Activated CD4-positive, alpha-beta T cell treated with anti-CD3 and anti-CD28 coated beads, Interleukin-2, amount 50 U/mL, for 4 hours (primary cell): Measurements from ENCODE around the gene KCNS3.
"Not testable (repeated sequence)": the region's sequence is repeated elsewhere in the genome, so short reads cannot be mapped to it uniquely, and the experiment has no call there.

ENCODE experiments used
- DNase-seq, 2 experiments: peaks; one replicate each; pipeline ENCODE4 v3.0.0-alpha.2; 2020

The KCNS3 gene

DNA sequence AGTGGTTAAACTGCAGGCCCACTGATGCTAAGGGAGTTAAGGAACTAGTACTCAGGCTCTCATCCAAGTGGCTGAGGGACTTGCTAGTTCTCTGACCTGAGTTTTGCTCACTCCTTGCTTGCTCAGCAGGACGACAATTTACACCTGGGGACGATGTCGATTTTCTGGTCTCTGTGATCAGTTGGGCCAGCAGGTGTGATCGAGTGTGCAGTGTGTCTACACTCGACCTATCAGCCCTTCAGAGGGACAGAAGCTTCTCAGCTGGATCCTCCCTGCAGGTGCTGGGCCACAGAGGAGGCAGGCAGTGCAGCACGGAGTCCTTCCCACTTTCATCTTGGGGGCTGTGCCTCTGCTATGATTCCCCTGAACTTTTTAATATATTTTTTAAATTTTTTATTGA lies 71.5 kb downstream of the KCNS3 start:
- DNase-seq: no peak

DNA sequence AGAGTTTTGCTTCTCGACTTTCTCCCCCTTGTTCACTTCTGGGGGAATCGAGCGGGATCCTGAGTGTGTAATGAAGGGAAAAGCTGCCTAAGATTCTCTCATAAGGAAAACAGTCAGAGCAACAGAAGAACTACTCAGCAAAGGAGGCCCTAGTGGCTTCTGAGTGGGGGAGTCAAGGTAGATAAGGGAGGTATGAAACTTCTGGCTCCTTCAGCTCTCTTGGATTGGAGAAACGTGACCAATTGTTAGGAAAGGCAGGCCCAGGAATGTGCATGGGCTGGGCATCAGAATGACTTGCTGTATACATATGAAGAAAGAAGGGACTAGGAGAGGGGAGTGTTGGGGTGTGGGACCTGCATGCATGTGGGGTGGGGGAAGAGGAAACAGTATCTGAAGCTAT lies 73.1 kb downstream of the KCNS3 start:
- no peak for DNase-seq

DNA sequence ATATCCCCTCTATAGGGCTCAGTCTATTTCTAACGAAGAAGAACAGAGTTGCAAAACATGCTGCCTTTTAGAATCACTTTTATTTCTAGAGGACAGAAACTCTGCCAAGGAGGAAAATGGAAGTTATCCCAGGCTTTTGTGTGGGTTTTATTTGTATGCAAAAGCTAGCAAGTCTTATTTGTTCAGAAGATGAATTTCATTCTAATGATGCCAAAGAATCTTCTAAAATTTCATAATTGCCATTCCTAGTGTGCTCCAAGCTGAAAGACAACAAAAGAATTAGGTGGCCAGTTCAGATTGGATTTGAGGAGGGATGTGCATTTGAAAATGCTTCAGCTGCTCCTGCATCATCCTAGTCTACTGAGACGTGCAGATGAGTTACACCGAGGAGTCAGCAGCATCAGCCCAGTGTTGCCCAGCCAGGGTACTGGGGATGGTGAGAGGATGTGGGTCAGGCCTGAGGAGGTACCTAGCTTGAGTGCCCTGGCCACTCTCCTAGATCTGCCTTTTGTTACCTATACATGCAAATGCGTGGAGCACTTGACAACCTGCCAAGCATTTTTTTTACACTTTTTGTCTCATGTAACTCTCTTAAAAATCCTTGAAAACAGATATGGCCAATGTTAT lies 80.1 kb downstream of the KCNS3 start:
- no peak for DNase-seq

GRCh38 chr2:17959356-17959755 lies 80.9 kb downstream of the KCNS3 start:
- no peak for DNase-seq

GRCh38 chr2:17959833-17960232 lies 81.4 kb downstream of the KCNS3 start:
- no peak for DNase-seq

GRCh38 chr2:17960925-17961324 lies 82.5 kb downstream of the KCNS3 start:
- DNase-seq: no peak

GRCh38 chr2:17961789-17962188 lies 83.3 kb downstream of the KCNS3 start:
- no peak for DNase-seq

GRCh38 chr2:17962876-17963275 lies 84.4 kb downstream of the KCNS3 start:
- no peak for DNase-seq

DNA sequence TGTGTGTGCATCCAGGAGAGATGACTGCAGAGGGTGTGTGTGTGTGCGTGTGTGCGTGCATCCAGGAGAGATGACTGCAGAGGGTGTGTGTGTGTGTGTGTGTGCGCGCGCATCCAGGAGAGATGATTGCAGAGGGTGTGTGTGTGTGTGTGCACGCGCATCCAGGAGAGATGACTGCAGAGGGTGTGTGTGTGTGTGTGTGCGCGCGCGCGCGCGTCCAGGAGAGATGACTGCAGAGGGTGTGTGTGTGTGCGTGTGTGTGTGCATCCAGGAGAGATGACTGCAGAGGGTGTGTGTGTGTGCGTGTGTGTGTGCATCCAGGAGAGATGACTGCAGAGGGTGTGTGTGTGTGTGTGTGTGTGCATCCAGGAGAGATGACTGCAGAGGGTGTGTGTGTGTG lies 85.1 kb downstream of the KCNS3 start:
- DNase-seq: not testable (repeated sequence)

- DNase-seq: no peak
Observed at GRCh38 chr2:17965196-17965595, 86.7 kb downstream of the KCNS3 start.

- DNase-seq: no peak
Observed at GRCh38 chr2:17966798-17967197, 88.3 kb downstream of the KCNS3 start.

DNA sequence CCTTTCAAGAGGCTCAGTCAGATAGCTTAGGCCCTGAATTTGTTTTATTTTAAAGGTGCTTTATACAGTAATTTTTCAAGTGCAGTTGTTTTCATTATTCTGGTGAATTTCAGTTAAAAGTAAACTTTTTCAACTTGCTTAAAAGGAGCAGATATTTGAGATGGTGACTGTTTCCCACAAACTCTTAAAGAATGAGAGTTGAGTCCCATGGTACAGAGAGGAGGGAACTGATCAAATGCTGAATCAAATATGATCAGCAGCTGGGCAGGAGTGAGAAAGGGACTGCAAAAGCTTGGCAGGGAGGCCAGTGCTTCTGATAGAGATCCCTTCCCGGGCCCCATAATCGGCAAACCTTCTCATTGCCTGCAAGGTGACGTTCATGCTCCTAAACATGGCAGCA lies 91.2 kb downstream of the KCNS3 start:
- no peak for DNase-seq

GRCh38 chr2:17971531-17972125 lies 93.2 kb downstream of the KCNS3 start:
- DNase-seq: no peak

DNA sequence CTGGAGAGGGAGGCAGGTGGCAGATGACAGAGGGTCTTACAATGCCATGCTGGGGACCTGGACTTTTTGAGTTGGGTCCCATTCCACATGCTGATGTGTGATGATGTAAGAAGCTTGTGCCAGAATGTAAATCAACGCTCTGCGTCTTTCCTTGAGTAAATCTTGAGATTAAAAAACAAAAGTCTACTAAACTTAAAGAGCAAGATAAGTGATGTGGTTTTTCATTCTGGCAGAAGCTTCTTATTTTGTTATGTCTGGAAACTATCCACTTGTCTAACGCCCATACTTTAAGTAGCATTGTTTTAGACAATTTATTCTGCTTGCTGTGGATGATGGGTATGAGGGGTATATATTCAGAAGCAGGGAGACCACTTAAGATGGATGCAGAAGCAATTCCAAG lies 94.5 kb downstream of the KCNS3 start:
- DNase-seq: no peak

- DNase-seq: no peak
Observed at GRCh38 chr2:17975401-17975800, 96.9 kb downstream of the KCNS3 start.

DNA sequence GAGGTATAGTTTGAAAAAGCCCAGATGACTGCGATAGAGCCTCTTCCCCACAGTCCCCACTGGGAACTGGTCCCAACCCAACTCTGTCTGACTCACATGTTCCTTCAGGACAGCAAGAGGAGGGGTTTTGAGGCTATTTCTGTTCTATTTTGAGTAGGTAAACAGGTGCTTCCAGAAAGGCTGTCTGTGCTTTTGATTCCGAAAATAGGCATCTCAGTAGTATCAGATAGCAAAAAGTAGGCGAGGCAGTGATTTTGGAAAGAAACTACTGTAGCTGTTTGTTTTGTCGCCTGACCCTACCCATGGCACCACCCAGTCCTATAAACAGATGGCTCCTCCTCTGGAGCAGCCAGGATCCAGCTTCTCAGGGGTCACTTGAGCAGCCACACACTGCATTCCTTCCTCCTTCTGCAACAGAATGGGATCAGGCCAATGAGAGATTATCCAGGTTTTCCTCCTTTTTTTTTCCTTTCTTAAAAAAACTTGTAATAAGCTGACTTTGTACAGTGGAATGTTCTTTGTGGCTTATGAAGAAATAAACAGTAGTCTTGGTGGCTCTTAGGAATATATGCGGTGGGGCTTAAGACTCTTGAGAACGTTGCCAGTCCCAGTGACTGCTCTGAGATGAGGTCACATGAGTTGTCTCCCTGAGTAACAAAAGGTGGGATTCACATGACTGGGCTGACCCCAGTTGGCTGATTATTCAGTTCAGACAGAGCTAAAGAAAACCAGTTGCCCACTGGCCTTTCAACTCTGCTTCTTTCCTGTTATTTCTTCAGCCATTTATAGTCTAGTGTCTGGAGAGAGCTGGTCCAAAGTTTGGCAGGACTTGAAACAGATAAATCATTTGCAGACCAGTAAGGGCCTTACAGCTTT lies 98.6 kb downstream of the KCNS3 start:
- no peak for DNase-seq

DNA sequence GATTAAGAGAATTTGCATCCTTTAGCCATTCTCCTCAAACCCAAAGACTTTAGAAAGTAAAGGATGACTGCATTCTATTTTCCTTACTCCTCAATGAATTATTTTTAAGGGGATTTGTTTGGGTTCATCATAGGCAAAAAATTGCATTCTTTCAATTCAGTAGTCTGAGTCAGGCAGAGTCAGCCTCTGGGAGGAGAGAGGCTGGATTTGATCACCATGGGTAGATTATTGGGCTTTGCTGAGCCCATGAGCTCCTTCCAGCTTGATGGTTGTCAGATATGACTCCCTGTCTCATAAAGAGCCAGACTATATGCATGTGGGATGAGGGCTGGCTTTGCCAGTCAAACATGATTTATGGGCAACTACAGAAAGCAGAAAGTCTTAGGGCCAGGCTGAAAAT lies 101.2 kb downstream of the KCNS3 start:
- DNase-seq: no peak

DNA sequence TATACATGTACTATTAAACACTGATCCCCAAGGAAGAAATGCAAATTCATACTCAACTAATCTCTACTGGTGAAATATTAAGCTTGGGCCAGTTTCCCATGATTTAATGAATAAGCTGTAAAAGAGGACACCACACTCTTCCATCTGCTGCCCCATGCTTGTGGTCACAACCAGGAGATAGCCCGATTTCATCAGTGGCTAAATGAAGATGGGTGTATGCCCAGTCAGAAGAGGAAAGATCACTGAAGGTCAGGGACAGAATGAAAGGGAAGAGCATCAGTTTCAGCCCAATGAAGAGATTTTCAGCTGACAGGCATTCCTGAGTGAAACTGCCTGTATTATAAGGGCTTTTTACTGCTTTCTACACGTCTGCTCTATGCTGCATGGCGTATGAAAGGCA lies 103.5 kb downstream of the KCNS3 start:
- DNase-seq: no peak
